ENCODE data around the gene ZAR1L. TPM values are rescaled to one million over a fixed set of nuclear protein-coding genes. Genes with fewer than 3 reads are reported as not detected.
A peak's percentile ranks its signal among the peaks of the same experiment; 100 is the strongest.

The ZAR1L gene
- total and polyA plus RNA-seq, 9 of the 15 experiments (the other 6 are each of a cell fraction or from before 2014, with no cell fraction given) = not detected

DNA sequence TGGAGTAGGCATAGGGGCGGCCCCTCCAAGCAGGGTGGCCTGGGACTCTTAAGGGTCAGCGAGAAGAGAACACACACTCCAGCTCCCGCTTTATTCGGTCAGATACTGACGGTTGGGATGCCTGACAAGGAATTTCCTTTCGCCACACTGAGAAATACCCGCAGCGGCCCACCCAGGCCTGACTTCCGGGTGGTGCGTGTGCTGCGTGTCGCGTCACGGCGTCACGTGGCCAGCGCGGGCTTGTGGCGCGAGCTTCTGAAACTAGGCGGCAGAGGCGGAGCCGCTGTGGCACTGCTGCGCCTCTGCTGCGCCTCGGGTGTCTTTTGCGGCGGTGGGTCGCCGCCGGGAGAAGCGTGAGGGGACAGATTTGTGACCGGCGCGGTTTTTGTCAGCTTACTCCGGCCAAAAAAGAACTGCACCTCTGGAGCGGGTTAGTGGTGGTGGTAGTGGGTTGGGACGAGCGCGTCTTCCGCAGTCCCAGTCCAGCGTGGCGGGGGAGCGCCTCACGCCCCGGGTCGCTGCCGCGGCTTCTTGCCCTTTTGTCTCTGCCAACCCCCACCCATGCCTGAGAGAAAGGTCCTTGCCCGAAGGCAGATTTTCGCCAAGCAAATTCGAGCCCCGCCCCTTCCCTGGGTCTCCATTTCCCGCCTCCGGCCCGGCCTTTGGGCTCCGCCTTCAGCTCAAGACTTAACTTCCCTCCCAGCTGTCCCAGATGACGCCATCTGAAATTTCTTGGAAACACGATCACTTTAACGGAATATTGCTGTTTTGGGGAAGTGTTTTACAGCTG is at the start of gene ZAR1L, which contains the start of gene BRCA2 (continued):
- TF ChIP-seq ZBTB40 (IDR thresholded peaks at IDR 0.05) (no peak), ZBTB40 (CRISPR knock-in tag; IDR thresholded peaks at IDR 0.05) (no peak), KLF10 (CRISPR knock-in tag; IDR thresholded peaks at IDR 0.05) (no peak), CBX3 (IDR thresholded peaks at IDR 0.05; ENCODE audit: borderline replicate concordance in 1 of 2, low read length in 2 of 2) (0 out of 3 replicates have a peak, but pooled peaks of 1 of the 2 experiments have one; percentile 8), MAFK (IDR thresholded peaks at IDR 0.05; ENCODE audit: low read length) (no peak), RHOXF2B (CRISPR knock-in tag; conservative IDR thresholded peaks at IDR 0.05) (no peak), MCM7 (IDR thresholded peaks at IDR 0.05) (no peak), TBP (optimal IDR thresholded peaks at IDR 0.05; ENCODE audit: low read depth, low read length) (peak; percentile 68), TCF15 (CRISPR knock-in tag; IDR thresholded peaks at IDR 0.05) (no peak), ZNF354B (CRISPR knock-in tag; IDR thresholded peaks at IDR 0.05) (no peak), EP300 (IDR thresholded peaks at IDR 0.05; ENCODE audit: low read length) (peak; percentile 47; the same call in 1 of the 2 replicates), HIVEP1 (CRISPR knock-in tag; IDR thresholded peaks at IDR 0.05) (no peak)
- TF ChIP-seq, protein P1, sequence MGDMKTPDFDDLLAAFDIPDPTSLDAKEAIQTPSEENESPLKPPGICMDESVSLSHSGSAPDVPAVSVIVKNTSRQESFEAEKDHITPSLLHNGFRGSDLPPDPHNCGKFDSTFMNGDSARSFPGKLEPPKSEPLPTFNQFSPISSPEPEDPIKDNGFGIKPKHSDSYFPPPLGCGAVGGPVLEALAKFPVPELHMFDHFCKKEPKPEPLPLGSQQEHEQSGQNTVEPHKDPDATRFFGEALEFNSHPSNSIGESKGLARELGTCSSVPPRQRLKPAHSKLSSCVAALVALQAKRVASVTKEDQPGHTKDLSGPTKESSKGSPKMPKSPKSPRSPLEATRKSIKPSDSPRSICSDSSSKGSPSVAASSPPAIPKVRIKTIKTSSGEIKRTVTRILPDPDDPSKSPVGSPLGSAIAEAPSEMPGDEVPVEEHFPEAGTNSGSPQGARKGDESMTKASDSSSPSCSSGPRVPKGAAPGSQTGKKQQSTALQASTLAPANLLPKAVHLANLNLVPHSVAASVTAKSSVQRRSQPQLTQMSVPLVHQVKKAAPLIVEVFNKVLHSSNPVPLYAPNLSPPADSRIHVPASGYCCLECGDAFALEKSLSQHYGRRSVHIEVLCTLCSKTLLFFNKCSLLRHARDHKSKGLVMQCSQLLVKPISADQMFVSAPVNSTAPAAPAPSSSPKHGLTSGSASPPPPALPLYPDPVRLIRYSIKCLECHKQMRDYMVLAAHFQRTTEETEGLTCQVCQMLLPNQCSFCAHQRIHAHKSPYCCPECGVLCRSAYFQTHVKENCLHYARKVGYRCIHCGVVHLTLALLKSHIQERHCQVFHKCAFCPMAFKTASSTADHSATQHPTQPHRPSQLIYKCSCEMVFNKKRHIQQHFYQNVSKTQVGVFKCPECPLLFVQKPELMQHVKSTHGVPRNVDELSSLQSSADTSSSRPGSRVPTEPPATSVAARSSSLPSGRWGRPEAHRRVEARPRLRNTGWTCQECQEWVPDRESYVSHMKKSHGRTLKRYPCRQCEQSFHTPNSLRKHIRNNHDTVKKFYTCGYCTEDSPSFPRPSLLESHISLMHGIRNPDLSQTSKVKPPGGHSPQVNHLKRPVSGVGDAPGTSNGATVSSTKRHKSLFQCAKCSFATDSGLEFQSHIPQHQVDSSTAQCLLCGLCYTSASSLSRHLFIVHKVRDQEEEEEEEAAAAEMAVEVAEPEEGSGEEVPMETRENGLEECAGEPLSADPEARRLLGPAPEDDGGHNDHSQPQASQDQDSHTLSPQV (IDR thresholded peaks at IDR 0.05) = peak; percentile 45
- TF ChIP-seq, protein P2, sequence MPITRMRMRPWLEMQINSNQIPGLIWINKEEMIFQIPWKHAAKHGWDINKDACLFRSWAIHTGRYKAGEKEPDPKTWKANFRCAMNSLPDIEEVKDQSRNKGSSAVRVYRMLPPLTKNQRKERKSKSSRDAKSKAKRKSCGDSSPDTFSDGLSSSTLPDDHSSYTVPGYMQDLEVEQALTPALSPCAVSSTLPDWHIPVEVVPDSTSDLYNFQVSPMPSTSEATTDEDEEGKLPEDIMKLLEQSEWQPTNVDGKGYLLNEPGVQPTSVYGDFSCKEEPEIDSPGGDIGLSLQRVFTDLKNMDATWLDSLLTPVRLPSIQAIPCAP (CRISPR knock-in tag; IDR thresholded peaks at IDR 0.05; ENCODE audit: borderline replicate concordance) = no peak

All from K562 (cell line).